ENCODE data around the gene SNTG2. TPM values are rescaled to one million over a fixed set of nuclear protein-coding genes. Genes with fewer than 3 reads are reported as not detected.

The SNTG2 gene
- total RNA-seq, 2 experiments from 2014 or later, result not detected

GRCh38 chr2:1278861-1279260 is 328.2 kb downstream of the SNTG2 start:
- ChIA-PET POLR2A (no interaction called here), CTCF (ENCODE audit: unreplicated experiment) (no interaction called here)
- H3K9me2 ChIP-seq (ENCODE audit: insufficient read depth, low read length), result no peaks in the 10 kb centered on the region
- no peak overlapping the region for H2AFZ ChIP-seq (ENCODE audit: low read length)
- H4K20me1 ChIP-seq (ENCODE audit: insufficient read depth, low read length), result no peaks in the 10 kb centered on the region
- no peaks in the 10 kb centered on the region for H3K4me1 ChIP-seq (ENCODE audit: insufficient read depth, low read length, poor library complexity, severe bottlenecking)
- intact Hi-C loops (cut with micrococcal nuclease; ENCODE audit: unreplicated experiment), result no loop called here
- H3K36me3 ChIP-seq (ENCODE audit: insufficient read depth, low read length), result no peaks in the 10 kb centered on the region
- H3K79me2 ChIP-seq (ENCODE audit: insufficient read depth, low read depth, low read length), result no peaks in the 10 kb centered on the region
- no peaks in the 10 kb centered on the region for H3K9me3 ChIP-seq (ENCODE audit: low read length)
- no peak overlapping the region for H3K4me3 ChIP-seq (ENCODE audit: low read depth, low read length, poor library complexity, severe bottlenecking)
- DNase-seq (ENCODE audit: low spot score), result no peak
- H3K4me2 ChIP-seq (ENCODE audit: low read length), result no peak overlapping the region
- no TSS peak for BruUV-seq (replicated peaks)
- TF ChIP-seq CTCF (conservative IDR thresholded peaks at IDR 0.05; ENCODE audit: low read length) (no peak), EZH2phosphoT487 (IDR thresholded peaks at IDR 0.05; ENCODE audit: borderline replicate concordance, low read depth, low read length) (no peak)
- H3K27ac ChIP-seq (ENCODE audit: low read depth, low read length, poor library complexity, severe bottlenecking), result no peak overlapping the region

- no peak overlapping the region for H3K4me3 ChIP-seq (ENCODE audit: low read depth, low read length, poor library complexity, severe bottlenecking)
- no peak overlapping the region for H3K27ac ChIP-seq (ENCODE audit: low read depth, low read length, poor library complexity, severe bottlenecking)
- intact Hi-C loops (cut with micrococcal nuclease; ENCODE audit: unreplicated experiment), result no loop called here
- BruUV-seq (replicated peaks), result no TSS peak
- H4K20me1 ChIP-seq (ENCODE audit: insufficient read depth, low read length), result no peaks in the 10 kb centered on the region
- TF ChIP-seq CTCF (conservative IDR thresholded peaks at IDR 0.05; ENCODE audit: low read length) (no peak), EZH2phosphoT487 (IDR thresholded peaks at IDR 0.05; ENCODE audit: borderline replicate concordance, low read depth, low read length) (no peak)
- DNase-seq (ENCODE audit: low spot score), result no peak
- H2AFZ ChIP-seq (ENCODE audit: low read length), result no peak overlapping the region
- H3K36me3 ChIP-seq (ENCODE audit: insufficient read depth, low read length), result no peaks in the 10 kb centered on the region
- no peaks in the 10 kb centered on the region for H3K79me2 ChIP-seq (ENCODE audit: insufficient read depth, low read depth, low read length)
- H3K9me2 ChIP-seq (ENCODE audit: insufficient read depth, low read length), result no peaks in the 10 kb centered on the region
- no peaks in the 10 kb centered on the region for H3K9me3 ChIP-seq (ENCODE audit: low read length)
- H3K4me2 ChIP-seq (ENCODE audit: low read length), result no peak overlapping the region
- CTCF ChIA-PET (ENCODE audit: unreplicated experiment), result no interaction called here
- POLR2A ChIA-PET, result interaction anchor here (0.7 kb wide), 1 partner anchor 18 kb away, joined by 4 read pairs; no protein-coding TSS in a partner anchor
- H3K4me1 ChIP-seq (ENCODE audit: insufficient read depth, low read length, poor library complexity, severe bottlenecking), result no peaks in the 10 kb centered on the region
Measured at GRCh38 chr2:1282552-1282951, 331.9 kb downstream of the SNTG2 start.

- ChIA-PET POLR2A (interaction anchor here (0.7 kb wide), 1 partner anchor 19 kb away, joined by 4 read pairs; no protein-coding TSS in a partner anchor), CTCF (ENCODE audit: unreplicated experiment) (no interaction called here)
- H4K20me1 ChIP-seq (ENCODE audit: insufficient read depth, low read length), result no peaks in the 10 kb centered on the region
- no peak for DNase-seq (ENCODE audit: low spot score)
- no peak overlapping the region for H3K4me3 ChIP-seq (ENCODE audit: low read depth, low read length, poor library complexity, severe bottlenecking)
- no peak overlapping the region for H3K27ac ChIP-seq (ENCODE audit: low read depth, low read length, poor library complexity, severe bottlenecking)
- no peaks in the 10 kb centered on the region for H3K9me3 ChIP-seq (ENCODE audit: low read length)
- intact Hi-C loops (cut with micrococcal nuclease; ENCODE audit: unreplicated experiment), result no loop called here
- no peaks in the 10 kb centered on the region for H3K4me1 ChIP-seq (ENCODE audit: insufficient read depth, low read length, poor library complexity, severe bottlenecking)
- no peaks in the 10 kb centered on the region for H3K9me2 ChIP-seq (ENCODE audit: insufficient read depth, low read length)
- TF ChIP-seq CTCF (conservative IDR thresholded peaks at IDR 0.05; ENCODE audit: low read length) (no peak), EZH2phosphoT487 (IDR thresholded peaks at IDR 0.05; ENCODE audit: borderline replicate concordance, low read depth, low read length) (no peak)
- no peak overlapping the region for H3K4me2 ChIP-seq (ENCODE audit: low read length)
- no TSS peak for BruUV-seq (replicated peaks)
- no peaks in the 10 kb centered on the region for H3K79me2 ChIP-seq (ENCODE audit: insufficient read depth, low read depth, low read length)
- H2AFZ ChIP-seq (ENCODE audit: low read length), result no peak overlapping the region
- no peaks in the 10 kb centered on the region for H3K36me3 ChIP-seq (ENCODE audit: insufficient read depth, low read length)
Measured at GRCh38 chr2:1283020-1283801, 332.6 kb downstream of the SNTG2 start.
